ENCODE measurements around the gene AHSG.
"Not testable (repeated sequence)": the region's sequence is repeated elsewhere in the genome, so short reads cannot be mapped to it uniquely, and the experiment has no call there.

Gene AHSG

DNA sequence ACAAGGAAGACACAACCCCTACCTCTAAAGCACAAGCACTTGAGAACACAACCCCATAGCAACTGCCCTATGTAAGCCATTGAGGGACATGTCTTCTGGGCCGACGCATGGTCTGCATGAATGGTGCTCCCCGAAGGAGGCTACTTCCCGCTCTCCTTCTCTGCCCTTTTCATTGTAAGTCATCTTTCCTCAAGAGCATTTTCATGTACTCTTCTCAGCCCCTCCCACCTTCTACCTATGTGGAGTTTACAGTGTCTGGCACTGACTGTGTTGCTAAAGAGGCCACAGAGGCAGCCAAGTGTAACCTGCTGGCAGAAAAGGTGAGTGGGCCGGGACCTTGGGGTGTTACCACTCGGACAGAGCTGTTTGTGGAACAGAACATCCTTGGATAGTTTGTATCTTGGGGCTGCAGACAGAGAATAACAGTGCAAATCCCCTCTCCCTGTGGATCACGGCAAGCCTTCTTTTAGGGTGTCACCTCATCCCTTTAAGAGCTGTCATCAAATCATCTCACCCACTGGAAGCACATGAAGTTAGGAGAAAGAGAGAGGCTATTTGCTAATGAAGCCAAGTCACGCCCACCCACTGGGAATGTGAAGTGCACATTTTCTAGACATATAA is 5.6 kb downstream of the AHSG start:
- DNase-seq, result no peak

DNA sequence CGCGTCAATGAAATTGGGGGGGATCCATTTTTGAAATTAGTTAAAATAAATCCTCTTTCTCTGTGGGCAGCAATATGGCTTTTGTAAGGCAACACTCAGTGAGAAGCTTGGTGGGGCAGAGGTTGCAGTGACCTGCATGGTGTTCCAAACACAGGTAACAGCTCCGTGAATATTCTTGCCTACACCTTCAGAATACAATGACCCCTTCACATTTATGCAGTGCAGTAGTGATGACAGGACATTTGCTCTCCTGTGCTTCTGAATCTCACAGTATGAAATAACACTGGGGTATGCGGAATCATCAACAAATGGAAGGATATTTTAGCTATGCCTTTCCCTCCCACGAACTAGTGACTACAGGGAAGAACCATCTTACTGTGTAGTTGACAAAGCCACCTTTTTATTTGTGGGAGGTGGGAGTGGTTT is 6.9 kb downstream of the AHSG start:
- no peak for DNase-seq

DNA sequence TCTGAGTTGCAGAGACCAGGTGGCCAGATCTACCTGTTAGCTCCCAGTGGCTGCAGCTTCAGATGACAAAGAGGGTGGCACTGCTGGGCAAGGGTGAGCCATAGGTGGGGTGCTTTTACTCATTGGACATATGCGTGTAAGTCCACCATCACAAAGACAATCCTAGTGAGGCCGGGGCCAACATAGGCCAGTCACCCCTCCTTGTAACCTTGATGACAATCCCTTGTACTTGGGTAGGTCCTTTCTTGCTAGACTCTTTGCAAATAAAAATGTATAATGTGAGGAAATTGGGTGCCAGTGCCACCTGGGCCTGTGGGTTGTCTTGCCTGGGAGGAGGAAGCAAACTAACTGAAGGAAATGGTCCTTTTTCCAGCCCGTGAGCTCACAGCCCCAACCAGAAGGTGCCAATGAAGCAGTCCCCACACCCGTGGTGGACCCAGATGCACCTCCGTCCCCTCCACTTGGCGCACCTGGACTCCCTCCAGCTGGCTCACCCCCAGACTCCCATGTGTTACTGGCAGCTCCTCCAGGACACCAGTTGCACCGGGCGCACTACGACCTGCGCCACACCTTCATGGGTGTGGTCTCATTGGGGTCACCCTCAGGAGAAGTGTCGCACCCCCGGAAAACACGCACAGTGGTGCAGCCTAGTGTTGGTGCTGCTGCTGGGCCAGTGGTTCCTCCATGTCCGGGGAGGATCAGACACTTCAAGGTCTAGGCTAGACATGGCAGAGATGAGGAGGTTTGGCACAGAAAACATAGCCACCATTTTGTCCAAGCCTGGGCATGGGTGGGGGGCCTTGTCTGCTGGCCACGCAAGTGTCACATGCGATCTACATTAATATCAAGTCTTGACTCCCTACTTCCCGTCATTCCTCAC is 7.6 kb downstream of the AHSG start:
- DNase-seq, result no peak

DNA sequence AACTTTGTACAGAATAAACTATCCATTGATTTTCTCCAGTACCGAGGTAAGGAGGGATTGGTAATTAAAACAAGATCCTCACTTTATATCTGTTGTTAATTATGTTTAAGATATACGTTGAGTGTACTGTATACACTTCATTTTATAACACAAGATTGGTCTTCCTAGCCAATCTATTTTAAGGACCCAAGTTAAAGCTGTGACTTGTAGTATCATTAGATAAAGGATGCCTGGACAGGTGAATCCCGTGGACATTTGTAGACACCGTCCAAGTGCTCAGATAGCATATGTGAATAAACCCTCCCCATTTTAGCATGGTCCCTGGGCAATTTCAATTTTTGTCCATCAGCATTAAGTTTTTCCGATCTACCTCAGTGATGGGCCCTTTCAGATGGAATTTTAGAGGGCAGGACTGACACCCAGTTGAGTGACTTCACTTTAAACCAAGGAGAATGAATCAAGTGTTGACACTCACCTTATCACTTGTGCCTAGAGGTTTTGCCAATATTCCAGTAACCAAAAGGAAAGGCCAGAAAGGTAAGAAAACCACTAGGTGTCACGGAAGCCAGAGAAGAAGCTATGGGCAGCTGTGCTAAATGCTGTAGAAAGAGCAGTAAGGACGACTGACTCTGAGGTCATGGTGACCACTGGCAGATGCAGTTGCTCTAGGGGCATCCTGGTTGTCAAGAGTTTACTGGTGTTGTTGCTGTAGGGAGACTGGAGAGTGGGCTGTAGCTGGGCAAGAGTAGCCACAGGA is 9.2 kb downstream of the AHSG start:
- DNase-seq, result no peak

DNA sequence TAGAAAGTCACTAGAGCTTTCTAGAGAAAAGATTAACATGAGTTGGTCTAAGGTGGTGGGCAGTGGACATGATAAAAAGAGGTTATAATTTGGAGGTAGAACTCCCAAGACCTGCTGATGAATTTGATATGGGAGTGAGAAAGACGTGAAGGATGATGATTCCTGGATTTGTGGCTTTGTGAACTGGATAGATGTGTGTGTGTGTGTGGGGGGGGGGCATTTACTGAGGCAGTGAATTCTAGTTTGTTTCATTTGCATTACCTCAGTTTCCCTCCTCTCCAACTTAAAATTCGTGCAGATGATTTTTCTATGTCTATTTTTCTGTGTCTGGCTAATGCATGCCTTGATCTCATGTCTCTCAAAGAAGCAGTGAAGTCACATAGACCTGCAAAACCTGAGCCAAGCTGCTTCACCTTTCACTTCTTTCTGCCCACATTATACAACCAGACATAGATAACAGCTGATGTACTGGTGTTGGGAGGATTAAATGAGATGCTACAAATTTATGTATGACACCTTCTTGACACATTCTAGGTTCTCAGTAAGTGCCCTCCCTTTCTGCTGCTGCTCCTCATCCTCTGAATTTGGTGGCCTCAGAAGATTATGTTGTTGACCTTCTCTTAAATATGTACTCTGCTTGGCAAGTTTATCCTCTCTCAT is 9.9 kb downstream of the AHSG start:
- no peak for DNase-seq

DNA sequence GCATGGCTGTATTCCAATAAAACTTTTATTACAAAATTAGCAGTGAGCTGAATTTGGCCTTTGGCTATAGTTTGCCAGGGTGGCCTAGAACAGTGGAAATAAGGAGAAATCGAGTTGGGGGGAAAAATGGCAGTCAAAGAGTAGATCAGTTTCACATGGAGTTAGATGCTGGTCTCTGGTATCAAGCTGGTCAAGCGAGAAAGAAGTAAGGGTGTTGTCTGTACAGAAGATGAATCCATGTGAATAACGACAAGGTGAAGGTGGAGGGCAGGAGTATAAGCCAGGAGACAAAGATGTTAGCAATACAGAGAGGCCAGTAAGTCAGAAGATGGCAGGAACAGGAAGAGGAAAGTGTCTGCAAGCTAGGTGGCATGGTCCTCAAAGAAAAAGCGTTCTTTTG is 11.7 kb downstream of the AHSG start:
- DNase-seq, result no peak

DNA sequence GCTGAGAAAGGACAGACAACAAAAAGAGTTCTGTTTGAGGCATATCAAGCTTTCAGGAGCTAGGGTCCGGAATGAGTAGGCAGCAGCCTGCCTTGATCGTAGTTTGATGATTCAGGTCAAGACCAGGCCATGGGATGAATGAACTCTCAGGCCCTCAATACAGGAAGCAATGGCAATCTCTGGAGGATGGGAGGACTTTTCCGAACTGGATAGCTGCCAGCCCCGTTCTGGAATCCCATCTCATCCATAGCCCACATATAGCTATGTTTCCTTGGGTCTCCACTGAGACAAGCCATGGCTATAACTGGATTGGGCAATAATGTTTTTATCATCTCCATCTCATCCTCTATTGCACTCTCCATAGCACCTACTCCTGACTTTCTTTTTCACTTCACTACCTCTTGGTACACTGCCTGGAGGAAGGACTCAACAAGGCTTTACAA is 12.8 kb downstream of the AHSG start:
- DNase-seq, result no peak

DNA sequence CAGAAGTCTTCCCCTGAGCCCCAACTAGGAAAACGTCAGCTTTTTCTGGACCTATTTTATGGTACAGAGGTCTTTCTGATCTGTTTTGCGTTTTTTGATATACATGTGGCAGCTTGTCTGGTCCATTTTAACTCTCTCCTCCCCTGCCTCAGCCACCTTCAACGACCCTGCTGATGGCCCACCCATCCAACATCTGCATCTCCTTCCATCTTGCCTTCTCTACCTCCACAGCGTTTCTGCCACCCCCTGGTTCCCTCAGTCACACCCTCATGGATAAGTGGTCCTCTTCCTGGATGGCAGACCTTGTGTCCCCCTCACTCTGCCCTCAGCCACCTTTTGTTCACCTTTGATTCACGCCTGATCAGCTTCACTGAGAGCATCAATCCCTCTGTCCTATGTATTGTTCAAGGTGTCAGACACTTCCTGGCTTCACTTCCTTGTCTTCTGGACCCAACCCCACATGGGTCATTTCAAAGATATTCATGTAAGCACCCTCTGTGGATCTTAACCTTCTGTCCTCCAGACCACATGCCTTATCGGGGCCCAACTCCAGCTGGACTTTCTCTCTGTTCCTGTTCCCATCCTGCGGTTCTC is 13.5 kb downstream of the AHSG start:
- DNase-seq, result no peak

DNA sequence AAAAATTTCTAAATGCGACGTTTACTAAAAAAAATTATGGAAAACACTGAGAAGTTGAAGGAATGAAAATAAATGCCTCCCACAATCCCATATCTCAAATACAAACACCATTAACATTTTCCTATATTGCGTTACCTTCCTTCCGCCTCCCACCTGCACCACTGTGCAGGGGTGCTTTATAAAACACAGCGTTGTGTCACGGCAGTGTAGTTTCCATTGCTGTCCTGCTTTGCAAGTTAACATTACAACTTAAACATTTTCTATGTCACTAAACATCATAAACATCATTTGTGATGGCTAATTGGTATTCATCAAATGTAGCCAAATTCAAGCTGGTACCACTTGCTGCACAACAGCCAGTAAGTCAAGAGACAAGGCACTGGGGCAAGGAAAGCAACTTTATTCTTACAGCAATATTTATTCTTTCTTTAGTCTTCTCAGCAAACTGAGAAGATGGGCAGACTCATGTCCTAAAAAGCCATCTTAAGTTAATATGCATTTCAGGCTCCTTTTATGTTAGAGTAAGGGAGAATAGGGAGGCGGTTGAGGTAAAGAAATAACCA is 15.1 kb downstream of the AHSG start:
- DNase-seq, result no peak

DNA sequence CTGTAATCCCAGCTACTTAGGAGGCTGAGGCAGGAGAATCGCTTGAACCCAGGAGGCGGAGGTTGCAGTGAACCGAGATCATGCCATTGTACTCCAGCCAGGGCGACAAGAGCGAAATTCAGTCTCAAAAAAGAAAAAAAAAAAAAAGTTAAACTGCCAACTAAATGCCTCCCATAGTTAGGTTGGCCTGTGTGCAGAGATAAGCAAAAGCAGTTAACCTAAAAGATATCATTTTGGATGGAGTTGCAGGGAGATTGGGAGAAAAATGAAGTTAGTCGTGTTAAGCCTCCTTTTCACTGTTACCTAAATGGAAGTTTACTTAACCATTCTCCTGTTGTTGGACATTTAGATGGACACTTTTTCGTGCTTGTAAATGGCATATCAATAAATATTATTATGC is 15.9 kb downstream of the AHSG start:
- no peak for DNase-seq

DNA sequence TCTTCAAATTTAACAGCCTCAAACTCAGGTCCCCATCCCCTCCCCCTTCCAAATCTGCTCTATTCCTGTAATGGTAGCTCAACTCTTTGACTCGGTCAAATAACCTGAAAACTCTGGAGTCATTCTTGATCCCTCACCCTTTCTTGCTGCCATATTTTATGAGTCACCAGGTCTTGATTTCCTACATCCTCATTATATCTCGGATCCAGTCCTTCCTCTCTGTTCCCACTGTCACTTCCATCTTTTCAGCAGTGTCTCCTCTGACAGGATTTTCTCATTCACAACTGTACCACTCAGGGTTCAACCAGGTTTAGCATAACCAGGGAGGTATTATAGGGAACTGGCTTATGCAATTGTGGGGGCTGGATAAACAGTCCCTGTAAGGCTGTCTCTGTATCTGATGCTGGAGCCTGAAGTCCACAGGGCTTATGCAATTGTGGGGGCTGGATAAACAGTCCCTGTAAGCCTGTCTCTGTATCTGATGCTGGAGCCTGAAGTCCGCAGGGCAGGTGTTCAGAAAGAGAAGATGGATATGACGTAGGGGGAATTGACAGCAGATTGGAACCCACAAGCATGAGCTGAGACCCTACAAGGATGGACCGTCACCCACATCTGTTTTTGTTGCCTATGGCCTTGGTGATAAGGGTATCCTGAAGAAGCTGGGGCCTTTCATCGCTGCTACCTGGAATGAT is 18.2 kb downstream of the AHSG start:
- no peak for DNase-seq

DNA sequence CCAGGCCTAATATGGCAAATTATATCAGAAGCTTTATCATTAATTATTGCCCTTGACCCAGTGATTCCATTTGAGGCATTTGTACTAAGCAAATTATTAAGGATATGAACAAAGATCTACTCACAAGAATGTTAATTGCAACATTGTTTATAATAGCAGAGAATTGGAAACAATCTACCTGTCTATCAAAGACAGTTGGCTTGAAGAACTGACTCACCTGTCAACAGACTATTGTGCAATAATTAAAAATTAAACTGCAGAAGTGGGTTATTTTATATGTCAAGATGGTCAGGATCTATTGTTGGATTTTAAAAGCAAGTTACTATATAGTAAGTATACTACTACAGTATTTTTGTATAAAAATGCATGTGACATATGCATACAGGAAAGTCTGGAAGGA is 20.6 kb downstream of the AHSG start:
- no peak for DNase-seq

DNA sequence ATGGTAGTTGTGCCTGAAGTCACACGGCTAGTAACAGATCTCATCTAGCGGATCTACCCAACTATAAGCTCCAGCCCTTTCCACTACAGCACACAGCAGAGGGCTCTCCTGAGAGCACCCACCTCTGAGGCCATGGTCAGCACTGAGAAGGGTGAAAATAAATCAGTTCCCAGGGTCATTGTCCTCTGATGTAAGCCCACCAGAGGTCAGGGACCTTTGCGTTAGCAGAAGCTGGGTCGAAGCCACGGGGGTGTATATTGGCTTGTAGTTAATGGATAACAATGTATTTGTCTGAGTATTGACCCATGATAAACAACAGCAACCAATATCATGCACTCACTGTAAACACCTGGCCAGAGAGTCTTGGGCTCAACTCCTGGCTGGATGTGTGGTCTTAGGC is 21.3 kb downstream of the AHSG start:
- DNase-seq, result not testable (repeated sequence)

DNA sequence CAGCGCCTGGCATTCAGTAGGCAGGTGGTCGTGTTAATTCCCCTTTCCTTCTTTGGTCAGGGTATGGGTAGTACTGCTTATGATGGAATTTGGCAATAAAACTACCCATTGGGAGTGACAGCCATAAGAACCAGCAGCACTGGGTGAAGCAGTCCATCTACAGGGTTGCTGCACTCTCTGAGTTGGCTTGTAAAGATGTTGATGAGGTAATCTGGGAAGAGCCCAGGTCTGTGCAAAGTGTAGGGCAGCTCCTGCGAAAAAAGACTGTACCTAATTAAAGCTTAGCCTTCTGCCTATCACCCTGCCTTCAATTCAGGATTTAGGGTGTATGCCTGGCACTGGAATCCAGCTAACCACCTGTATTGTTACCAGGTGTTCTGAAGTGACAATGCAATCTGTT is 22.7 kb downstream of the AHSG start:
- no peak for DNase-seq

DNA sequence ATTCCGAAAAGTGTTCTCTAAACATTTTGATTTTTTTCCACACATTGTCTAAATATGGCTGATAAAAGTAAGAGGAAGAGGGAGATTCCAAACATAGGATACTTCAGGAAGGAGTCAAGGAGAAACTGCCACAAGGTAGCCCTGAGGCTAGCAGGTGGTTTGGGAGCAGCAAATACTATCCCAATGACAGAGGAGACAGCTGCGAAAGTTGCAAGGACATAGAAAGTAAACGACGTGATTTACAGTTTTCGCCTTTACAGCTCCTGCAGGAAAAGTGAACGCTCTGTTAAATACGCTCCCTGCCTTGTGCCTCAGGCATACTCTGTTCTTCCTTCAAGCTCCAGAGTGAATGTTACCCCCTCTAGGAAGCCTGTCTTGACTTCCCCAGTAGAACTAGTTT is 23.7 kb downstream of the AHSG start:
- DNase-seq, result no peak

DNA sequence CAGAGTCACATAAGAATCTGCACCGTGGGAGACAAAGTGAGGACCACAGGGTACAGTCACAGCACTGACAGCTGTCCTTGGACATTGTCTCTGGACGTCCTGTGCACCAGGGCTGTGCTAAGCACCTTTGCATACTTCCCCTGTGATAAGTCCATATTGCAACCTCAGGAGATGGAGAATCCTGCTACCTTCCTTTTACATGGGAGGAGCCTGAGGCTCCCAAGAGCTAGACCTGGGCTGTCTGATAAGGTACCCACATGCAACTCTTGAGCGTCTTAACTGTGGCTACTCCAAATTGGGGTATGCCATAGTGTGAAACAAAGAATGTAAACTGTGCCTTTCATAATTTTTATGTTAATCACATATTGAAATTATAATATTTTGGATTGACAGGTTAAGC is 24.8 kb downstream of the AHSG start:
- DNase-seq, result no peak

DNA sequence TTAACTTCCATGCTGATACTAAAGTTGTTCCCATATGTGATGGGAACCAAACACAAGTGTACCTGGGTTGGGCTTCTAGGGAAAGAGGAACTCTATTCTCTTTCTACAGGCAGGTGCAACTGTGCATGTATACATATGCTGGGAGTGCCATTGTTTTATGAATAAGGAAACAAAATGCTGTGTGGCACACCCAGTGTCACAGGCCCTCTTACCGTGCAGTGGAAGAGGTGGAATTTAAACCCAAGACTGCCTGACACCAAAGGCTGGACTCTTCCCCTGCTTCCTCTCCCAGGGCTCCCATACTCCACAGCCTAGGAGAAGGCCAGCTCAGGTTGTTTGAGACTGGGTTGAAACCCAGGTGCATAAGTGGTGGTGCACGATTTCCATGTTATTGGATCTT is 25.4 kb downstream of the AHSG start:
- no peak for DNase-seq

DNA sequence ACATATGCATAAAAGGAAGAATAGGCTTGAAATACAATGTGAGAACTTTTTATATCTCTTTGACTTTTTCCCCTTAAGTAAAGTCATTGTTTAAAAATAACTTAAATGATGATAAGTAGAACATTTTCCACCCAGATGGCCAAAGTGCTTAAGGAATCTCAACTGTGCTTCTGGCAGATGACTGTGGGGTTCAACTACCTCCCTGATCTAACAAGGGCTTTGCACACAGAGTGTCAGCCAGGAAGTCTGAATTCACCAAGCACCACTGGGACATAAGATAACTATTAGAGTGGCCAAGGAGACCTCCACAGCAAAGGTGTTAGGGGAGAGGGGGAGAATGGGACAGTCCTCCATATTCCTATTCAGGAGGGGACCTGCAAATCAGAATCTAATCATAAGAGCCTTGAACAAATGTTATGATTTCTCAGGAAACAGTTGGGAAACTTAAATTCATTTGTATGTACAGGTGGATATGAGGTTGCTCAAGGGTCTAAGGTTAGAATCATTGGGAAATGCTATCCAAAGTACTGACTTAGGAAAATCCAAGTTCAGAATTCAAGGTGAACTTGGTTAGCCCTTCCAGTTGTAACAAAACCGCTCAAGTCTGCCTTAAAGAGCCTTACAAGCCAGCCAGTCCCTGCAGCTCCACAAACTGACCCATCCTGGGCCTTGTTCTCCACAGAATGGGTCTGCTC is 27.1 kb downstream of the AHSG start, which contains the start of gene FETUB:
Gene FETUB, plus strand, starts transcription at position 622 of the 695 bp plus-strand sequence. Its CDS starts 62 bp downstream, at position 684.
- no peak for DNase-seq

DNA sequence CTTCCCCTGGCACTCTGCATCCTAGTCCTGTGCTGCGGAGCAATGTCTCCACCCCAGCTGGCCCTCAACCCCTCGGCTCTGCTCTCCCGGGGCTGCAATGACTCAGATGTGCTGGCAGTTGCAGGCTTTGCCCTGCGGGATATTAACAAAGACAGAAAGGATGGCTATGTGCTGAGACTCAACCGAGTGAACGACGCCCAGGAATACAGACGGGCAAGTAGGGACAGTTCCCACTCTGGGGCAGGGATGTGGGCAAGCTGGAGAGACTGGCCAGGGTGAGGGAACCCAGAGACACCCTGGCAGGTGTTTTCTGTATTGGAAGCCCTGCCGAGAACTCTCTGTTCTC is 27.6 kb downstream of the AHSG start:
- DNase-seq, result peak; percentile 11

DNA sequence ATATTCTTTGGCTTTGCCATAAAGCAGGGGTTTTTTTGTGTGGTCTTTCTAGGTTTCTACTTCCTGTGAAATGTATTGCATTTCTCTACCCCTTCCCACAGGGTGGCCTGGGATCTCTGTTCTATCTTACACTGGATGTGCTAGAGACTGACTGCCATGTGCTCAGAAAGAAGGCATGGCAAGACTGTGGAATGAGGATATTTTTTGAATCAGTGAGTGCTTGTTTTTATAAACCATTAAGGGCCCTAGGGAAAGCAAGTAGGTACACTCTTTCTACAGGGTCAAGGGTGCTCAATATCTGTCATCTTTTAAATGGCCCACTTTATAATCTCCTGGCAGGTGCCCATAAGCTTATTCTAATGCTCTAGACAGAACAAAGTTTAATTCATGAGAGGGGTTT is 28.1 kb downstream of the AHSG start:
- DNase-seq, result no peak

DNA sequence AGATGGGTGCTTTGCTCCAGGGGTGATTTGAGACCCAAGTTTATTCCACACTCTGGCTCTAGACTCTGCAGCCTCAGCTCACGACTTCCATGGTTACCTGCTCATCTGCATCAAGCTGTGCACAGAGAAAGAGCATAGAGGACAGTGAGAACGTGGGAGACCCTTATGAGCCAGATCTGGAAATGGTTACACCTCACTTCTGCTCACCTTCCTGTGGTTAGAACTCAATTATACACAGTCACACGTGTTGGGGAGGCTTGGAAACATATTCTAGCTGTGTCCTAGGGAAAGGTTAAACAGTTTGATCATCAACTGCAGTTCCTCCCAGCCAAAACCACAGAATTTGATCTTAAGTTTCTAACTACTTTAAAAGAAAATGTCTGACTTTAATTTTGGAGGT is 29.2 kb downstream of the AHSG start:
- DNase-seq, result no peak

Data from T1000 (cell line).